Right atrium auricular region (tissue), 2 donors: Measurements from ENCODE around the gene LGALS9C. TPM values are rescaled to one million over a fixed set of nuclear protein-coding genes. Genes with fewer than 3 reads are reported as not detected.
"Not testable (repeated sequence)": the region's sequence is repeated elsewhere in the genome, so short reads cannot be mapped to it uniquely, and the experiment has no call there.

Experiments
- DNase-seq: peaks from one replicate; pipeline ENCODE4 v3.0.0-alpha.2; 2019; ENCODE audit warnings: low spot score
- H3K27ac ChIP-seq, 2 donors: fragments of 200-600 bp; sonication (generic); 1 replicate in 1 of 2; 2 replicates in 1 of 2; pipeline ENCODE4 v1.5.1; 2016 to 2019
- H3K27me3 ChIP-seq, 2 donors: fragments of 200-600 bp; sonication (generic); one replicate each; pipeline versions ENCODE4 v1.5.1 to v1.6.0; 2017 to 2019
- H3K36me3 ChIP-seq: fragments of 200-600 bp; sonication (generic); one replicate; pipeline ENCODE4 v1.5.1; 2016
- H3K4me1 ChIP-seq, 2 donors: fragments of 200-600 bp; sonication (generic); one replicate each; pipeline versions ENCODE4 v1.5.1 to v1.6.0; 2017 to 2019
- H3K4me3 ChIP-seq, 2 donors: fragments of 200-600 bp; sonication (generic); 1 replicate in 1 of 2; 2 replicates in 1 of 2; pipeline ENCODE4 v1.5.1; 2017 to 2019; ENCODE audit warnings: mild to moderate bottlenecking in 1 of 2, moderate library complexity in 1 of 2
- H3K9me3 ChIP-seq, 2 donors: fragments of 200-600 bp; sonication (generic); one replicate each; pipeline ENCODE4 v1.5.1; 2019
- total RNA-seq, 2 donors: library from RNA; depleted of rRNA; stranded (reverse); fragments of >200 nt; gene quantifications; one replicate each; pipeline ENCODE4 v1.1.0, GENCODE V29; 2016

The LGALS9C gene
- total RNA-seq, 2 donors from 2014 or later: not detected

- not testable (repeated sequence) for H3K4me3 ChIP-seq, H3K9me3 ChIP-seq, H3K4me1 ChIP-seq, H3K27ac ChIP-seq, DNase-seq, H3K36me3 ChIP-seq, H3K27me3 ChIP-seq
These were observed 9.6 kb upstream of the LGALS9C start for GRCh38 chr17:18467001-18467400.

GRCh38 chr17:18468472-18469171, 8.0 kb upstream of the LGALS9C start:
- H3K36me3 ChIP-seq, H3K9me3 ChIP-seq, H3K27me3 ChIP-seq, H3K4me3 ChIP-seq, DNase-seq, H3K4me1 ChIP-seq, H3K27ac ChIP-seq: not testable (repeated sequence)

GRCh38 chr17:18469837-18470236, 6.8 kb upstream of the LGALS9C start:
- H3K4me3 ChIP-seq, H3K27ac ChIP-seq, DNase-seq: not testable (repeated sequence)

GRCh38 chr17:18470345-18470930, 6.2 kb upstream of the LGALS9C start:
- not testable (repeated sequence) for H3K27me3 ChIP-seq, H3K9me3 ChIP-seq, H3K27ac ChIP-seq, H3K4me3 ChIP-seq, H3K4me1 ChIP-seq, DNase-seq, H3K36me3 ChIP-seq

More at GRCh38 chr17:18469837-18470236, 6.8 kb upstream of the LGALS9C start:
- H3K36me3 ChIP-seq, H3K27me3 ChIP-seq, H3K4me1 ChIP-seq, H3K9me3 ChIP-seq: not testable (repeated sequence)

GRCh38 chr17:18473967-18474366, 2.6 kb upstream of the LGALS9C start:
- not testable (repeated sequence) for H3K4me1 ChIP-seq, DNase-seq, H3K36me3 ChIP-seq, H3K9me3 ChIP-seq, H3K27ac ChIP-seq, H3K4me3 ChIP-seq, H3K27me3 ChIP-seq

- not testable (repeated sequence) for H3K9me3 ChIP-seq, DNase-seq, H3K36me3 ChIP-seq, H3K27ac ChIP-seq, H3K4me1 ChIP-seq, H3K27me3 ChIP-seq, H3K4me3 ChIP-seq
These were observed 1.8 kb upstream of the LGALS9C start for GRCh38 chr17:18474754-18475153.

- H3K27ac ChIP-seq, H3K9me3 ChIP-seq, H3K36me3 ChIP-seq, H3K27me3 ChIP-seq, H3K4me3 ChIP-seq, DNase-seq, H3K4me1 ChIP-seq: not testable (repeated sequence)
These were observed 778 bp downstream of the LGALS9C start for GRCh38 chr17:18477367-18477766.

- H3K36me3 ChIP-seq, H3K27ac ChIP-seq, H3K27me3 ChIP-seq, H3K4me1 ChIP-seq, H3K4me3 ChIP-seq, DNase-seq, H3K9me3 ChIP-seq: not testable (repeated sequence)
These were observed 1.8 kb downstream of the LGALS9C start for GRCh38 chr17:18478362-18478761.

- DNase-seq, H3K4me1 ChIP-seq, H3K27me3 ChIP-seq, H3K4me3 ChIP-seq, H3K27ac ChIP-seq, H3K36me3 ChIP-seq, H3K9me3 ChIP-seq: not testable (repeated sequence)
These were observed 2.5 kb downstream of the LGALS9C start for GRCh38 chr17:18478977-18479595.

- H3K4me3 ChIP-seq, DNase-seq, H3K27me3 ChIP-seq, H3K4me1 ChIP-seq, H3K9me3 ChIP-seq, H3K27ac ChIP-seq, H3K36me3 ChIP-seq: not testable (repeated sequence)
These were observed 5.2 kb downstream of the LGALS9C start for GRCh38 chr17:18481775-18482174.

GRCh38 chr17:18485936-18486464, 9.4 kb downstream of the LGALS9C start:
- H3K27me3 ChIP-seq, DNase-seq, H3K4me1 ChIP-seq, H3K9me3 ChIP-seq, H3K36me3 ChIP-seq, H3K27ac ChIP-seq, H3K4me3 ChIP-seq: not testable (repeated sequence)

- not testable (repeated sequence) for DNase-seq, H3K9me3 ChIP-seq, H3K4me1 ChIP-seq, H3K27ac ChIP-seq, H3K27me3 ChIP-seq, H3K4me3 ChIP-seq, H3K36me3 ChIP-seq
These were observed 11.0 kb downstream of the LGALS9C start for GRCh38 chr17:18487633-18488032.

- H3K4me3 ChIP-seq, DNase-seq, H3K4me1 ChIP-seq, H3K27ac ChIP-seq, H3K36me3 ChIP-seq, H3K9me3 ChIP-seq, H3K27me3 ChIP-seq: not testable (repeated sequence)
These were observed 12.0 kb downstream of the LGALS9C start for GRCh38 chr17:18488622-18489021.

GRCh38 chr17:18490016-18490415, 13.4 kb downstream of the LGALS9C start:
- DNase-seq, H3K4me3 ChIP-seq, H3K4me1 ChIP-seq, H3K9me3 ChIP-seq, H3K27ac ChIP-seq, H3K27me3 ChIP-seq, H3K36me3 ChIP-seq: not testable (repeated sequence)
